SK-N-SH treated with all-trans-retinoic acid at 6 μM for 48 hours (cell line): ENCODE data around the gene DNAAF8.

ENCODE experiments used
- ATAC-seq: fragments of 200-7000 bp; cut with Tn5 transposase; 3 replicates; pipeline ENCODE4 v1.9.1; 2020; ENCODE audit warnings: mild to moderate bottlenecking, moderate library complexity
- ARNTL ChIP-seq: fragments of 450-650 bp; formaldehyde crosslinking; IDR thresholded peaks from 2 replicates; pipeline ENCODE4 v1.5.0; 2020; ENCODE audit warnings: low read depth, mild to moderate bottlenecking, moderate library complexity, borderline replicate concordance
- CSDC2 ChIP-seq: fragments of 250-450 bp; sonication (Bioruptor Pico); IDR thresholded peaks from 2 replicates; pipeline ENCODE4 v1.5.0; 2020; ENCODE audit warnings: mild to moderate bottlenecking, moderate library complexity
- ESRRG ChIP-seq: fragments of 250-450 bp; sonication (Bioruptor Pico); IDR thresholded peaks from 2 replicates; pipeline ENCODE4 v1.6.1; 2021; ENCODE audit warnings: mild to moderate bottlenecking
- GLIS3 ChIP-seq: fragments of 250-450 bp; sonication (Bioruptor Pico); IDR thresholded peaks from 2 replicates; pipeline ENCODE4 v1.5.0; 2020; ENCODE audit warnings: mild to moderate bottlenecking, moderate library complexity
- OSR1 ChIP-seq: fragments of 250-450 bp; sonication (Bioruptor Pico); IDR thresholded peaks from 2 replicates; pipeline ENCODE4 v1.8.0; 2022; ENCODE audit warnings: moderate library complexity, mild to moderate bottlenecking, inconsistent platforms
- PPARA ChIP-seq: fragments of 250-450 bp; sonication (Bioruptor Pico); IDR thresholded peaks from 2 replicates; pipeline ENCODE4 v1.5.0; 2020; ENCODE audit warnings: mild to moderate bottlenecking, borderline replicate concordance
- RARB ChIP-seq: fragments of 250-450 bp; sonication (Bioruptor Pico); IDR thresholded peaks from 2 replicates; pipeline ENCODE4 v1.8.0; 2021; ENCODE audit warnings: mild to moderate bottlenecking, moderate library complexity
- SNAI2 ChIP-seq: fragments of 250-450 bp; sonication (Bioruptor Pico); IDR thresholded peaks from 2 replicates; pipeline ENCODE4 v1.5.0; 2020; ENCODE audit warnings: mild to moderate bottlenecking, moderate library complexity
- TCF4 ChIP-seq: fragments of 250-450 bp; sonication (Bioruptor Pico); IDR thresholded peaks from 2 replicates; pipeline ENCODE4 v1.8.0; 2021; ENCODE audit warnings: mild to moderate bottlenecking, moderate library complexity, borderline replicate concordance
- TOX ChIP-seq: fragments of 250-450 bp; sonication (Bioruptor Pico); IDR thresholded peaks from 2 replicates; pipeline ENCODE4 v1.8.0; 2021; ENCODE audit warnings: mild to moderate bottlenecking, moderate library complexity, borderline replicate concordance
- ZC3H10 ChIP-seq: fragments of 250-450 bp; sonication (Bioruptor Pico); IDR thresholded peaks from 2 replicates; pipeline ENCODE4 v1.5.1; 2021; ENCODE audit warnings: mild to moderate bottlenecking, moderate library complexity
- ZFP3 ChIP-seq: fragments of 250-450 bp; sonication (Bioruptor Pico); IDR thresholded peaks from 2 replicates; pipeline ENCODE4 v1.5.0; 2020; ENCODE audit warnings: mild to moderate bottlenecking, moderate library complexity
- ZFP30 ChIP-seq: fragments of 450-650 bp; formaldehyde crosslinking; IDR thresholded peaks from 2 replicates; pipeline ENCODE4 v1.5.0; 2022; ENCODE audit warnings: mild to moderate bottlenecking, moderate library complexity
- ZNF70 ChIP-seq: fragments of 450-650 bp; formaldehyde crosslinking; IDR thresholded peaks from 2 replicates; pipeline ENCODE4 v1.5.0; 2020; ENCODE audit warnings: mild to moderate bottlenecking, moderate library complexity
- ZNF8 ChIP-seq: fragments of 450-650 bp; formaldehyde crosslinking; IDR thresholded peaks from 2 replicates; pipeline ENCODE4 v1.5.0; 2020; ENCODE audit warnings: mild to moderate bottlenecking, moderate library complexity
- TF ChIP-seq, protein P1 (sequence below): fragments of 250-450 bp; sonication (Bioruptor Pico); IDR thresholded peaks from 2 replicates; pipeline ENCODE4 v1.5.0; 2020; ENCODE audit warnings: mild to moderate bottlenecking, moderate library complexity
- TF ChIP-seq, protein P2 (sequence below): fragments of 250-450 bp; sonication (Bioruptor Pico); IDR thresholded peaks from 2 replicates; pipeline ENCODE4 v1.8.0; 2021; ENCODE audit warnings: low read depth, mild to moderate bottlenecking, moderate library complexity, borderline replicate concordance
- TF ChIP-seq, protein P3 (sequence below): fragments of 250-450 bp; sonication (Bioruptor Pico); IDR thresholded peaks from 2 replicates; pipeline ENCODE4 v1.5.1; 2020; ENCODE audit warnings: low read depth, mild to moderate bottlenecking, moderate library complexity
- TF ChIP-seq, protein P4 (sequence below): fragments of 250-450 bp; sonication (Bioruptor Pico); IDR thresholded peaks from 2 replicates; pipeline ENCODE4 v1.5.1; 2021; ENCODE audit warnings: mild to moderate bottlenecking, moderate library complexity

DNAAF8 gene

DNA sequence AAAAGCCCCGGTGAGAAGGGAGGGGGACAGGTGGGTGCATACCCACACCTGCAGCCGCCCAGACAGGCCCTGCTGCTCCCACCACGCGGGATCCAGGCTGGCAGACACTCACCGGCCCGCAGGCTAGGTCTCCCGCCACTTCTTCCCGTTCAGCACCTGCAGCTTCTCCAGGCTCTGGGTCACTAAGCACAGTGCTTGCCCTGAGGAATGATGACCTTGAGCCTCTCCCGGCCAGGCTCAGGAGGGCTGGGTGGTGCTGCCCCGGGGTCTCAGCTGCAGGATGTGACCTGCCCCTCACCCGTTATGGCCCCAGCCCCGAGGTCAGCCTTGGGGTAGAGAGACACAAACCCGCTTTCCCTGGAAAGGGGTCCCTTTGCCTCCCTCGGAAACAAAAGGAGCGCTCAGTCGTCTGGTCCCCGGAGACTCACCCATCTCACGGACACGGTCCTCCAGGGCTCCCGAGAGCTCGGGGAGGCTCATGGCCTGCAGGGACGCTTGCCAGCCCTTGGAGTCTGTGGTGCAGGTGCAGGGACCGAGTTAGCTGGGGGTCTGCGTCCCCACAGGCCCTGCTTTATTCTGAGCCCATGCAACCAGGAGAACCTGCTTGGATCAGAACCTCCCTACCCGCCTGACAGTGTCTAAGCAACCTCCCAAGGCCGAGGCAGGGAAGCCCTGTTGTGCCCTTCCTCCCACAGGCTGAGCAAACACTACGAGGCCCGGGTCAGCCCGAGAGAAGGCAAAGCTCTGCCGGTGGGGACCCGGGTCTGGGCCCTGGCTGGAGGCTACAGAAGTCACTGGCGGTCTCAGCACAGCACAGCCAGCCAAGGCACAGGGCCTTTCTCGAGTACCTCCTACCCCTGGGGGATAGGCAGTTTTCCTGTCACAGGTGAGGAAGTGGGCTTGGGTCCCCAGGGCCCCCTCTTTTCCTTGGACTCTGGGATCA lies 37.2 kb upstream of the DNAAF8 start:
- ATAC-seq = no peak
- TF ChIP-seq PPARA (CRISPR knock-in tag) (no peak), ZFP3 (CRISPR knock-in tag) (no peak), RARB (CRISPR knock-in tag) (no peak), ZFP30 (CRISPR knock-in tag) (no peak), ZC3H10 (CRISPR knock-in tag) (no peak), GLIS3 (CRISPR knock-in tag) (no peak), TOX (CRISPR knock-in tag) (no peak), CSDC2 (CRISPR knock-in tag) (no peak), ZNF70 (no peak), SNAI2 (CRISPR knock-in tag) (no peak), ZNF8 (CRISPR knock-in tag) (no peak), TCF4 (CRISPR knock-in tag) (no peak), ESRRG (no peak)
- TF ChIP-seq, protein P1, sequence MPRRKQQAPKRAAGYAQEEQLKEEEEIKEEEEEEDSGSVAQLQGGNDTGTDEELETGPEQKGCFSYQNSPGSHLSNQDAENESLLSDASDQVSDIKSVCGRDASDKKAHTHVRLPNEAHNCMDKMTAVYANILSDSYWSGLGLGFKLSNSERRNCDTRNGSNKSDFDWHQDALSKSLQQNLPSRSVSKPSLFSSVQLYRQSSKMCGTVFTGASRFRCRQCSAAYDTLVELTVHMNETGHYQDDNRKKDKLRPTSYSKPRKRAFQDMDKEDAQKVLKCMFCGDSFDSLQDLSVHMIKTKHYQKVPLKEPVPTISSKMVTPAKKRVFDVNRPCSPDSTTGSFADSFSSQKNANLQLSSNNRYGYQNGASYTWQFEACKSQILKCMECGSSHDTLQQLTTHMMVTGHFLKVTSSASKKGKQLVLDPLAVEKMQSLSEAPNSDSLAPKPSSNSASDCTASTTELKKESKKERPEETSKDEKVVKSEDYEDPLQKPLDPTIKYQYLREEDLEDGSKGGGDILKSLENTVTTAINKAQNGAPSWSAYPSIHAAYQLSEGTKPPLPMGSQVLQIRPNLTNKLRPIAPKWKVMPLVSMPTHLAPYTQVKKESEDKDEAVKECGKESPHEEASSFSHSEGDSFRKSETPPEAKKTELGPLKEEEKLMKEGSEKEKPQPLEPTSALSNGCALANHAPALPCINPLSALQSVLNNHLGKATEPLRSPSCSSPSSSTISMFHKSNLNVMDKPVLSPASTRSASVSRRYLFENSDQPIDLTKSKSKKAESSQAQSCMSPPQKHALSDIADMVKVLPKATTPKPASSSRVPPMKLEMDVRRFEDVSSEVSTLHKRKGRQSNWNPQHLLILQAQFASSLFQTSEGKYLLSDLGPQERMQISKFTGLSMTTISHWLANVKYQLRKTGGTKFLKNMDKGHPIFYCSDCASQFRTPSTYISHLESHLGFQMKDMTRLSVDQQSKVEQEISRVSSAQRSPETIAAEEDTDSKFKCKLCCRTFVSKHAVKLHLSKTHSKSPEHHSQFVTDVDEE (CRISPR knock-in tag) = no peak
- TF ChIP-seq, protein P2, sequence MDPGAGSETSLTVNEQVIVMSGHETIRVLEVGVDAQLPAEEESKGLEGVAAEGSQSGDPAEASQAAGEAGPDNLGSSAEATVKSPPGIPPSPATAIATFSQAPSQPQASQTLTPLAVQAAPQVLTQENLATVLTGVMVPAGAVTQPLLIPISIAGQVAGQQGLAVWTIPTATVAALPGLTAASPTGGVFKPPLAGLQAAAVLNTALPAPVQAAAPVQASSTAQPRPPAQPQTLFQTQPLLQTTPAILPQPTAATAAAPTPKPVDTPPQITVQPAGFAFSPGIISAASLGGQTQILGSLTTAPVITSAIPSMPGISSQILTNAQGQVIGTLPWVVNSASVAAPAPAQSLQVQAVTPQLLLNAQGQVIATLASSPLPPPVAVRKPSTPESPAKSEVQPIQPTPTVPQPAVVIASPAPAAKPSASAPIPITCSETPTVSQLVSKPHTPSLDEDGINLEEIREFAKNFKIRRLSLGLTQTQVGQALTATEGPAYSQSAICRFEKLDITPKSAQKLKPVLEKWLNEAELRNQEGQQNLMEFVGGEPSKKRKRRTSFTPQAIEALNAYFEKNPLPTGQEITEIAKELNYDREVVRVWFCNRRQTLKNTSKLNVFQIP (CRISPR knock-in tag) = no peak
- TF ChIP-seq, protein P3, sequence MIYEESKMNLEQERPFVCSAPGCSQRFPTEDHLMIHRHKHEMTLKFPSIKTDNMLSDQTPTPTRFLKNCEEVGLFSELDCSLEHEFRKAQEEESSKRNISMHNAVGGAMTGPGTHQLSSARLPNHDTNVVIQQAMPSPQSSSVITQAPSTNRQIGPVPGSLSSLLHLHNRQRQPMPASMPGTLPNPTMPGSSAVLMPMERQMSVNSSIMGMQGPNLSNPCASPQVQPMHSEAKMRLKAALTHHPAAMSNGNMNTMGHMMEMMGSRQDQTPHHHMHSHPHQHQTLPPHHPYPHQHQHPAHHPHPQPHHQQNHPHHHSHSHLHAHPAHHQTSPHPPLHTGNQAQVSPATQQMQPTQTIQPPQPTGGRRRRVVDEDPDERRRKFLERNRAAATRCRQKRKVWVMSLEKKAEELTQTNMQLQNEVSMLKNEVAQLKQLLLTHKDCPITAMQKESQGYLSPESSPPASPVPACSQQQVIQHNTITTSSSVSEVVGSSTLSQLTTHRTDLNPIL (CRISPR knock-in tag) = no peak
- TF ChIP-seq, protein P4, sequence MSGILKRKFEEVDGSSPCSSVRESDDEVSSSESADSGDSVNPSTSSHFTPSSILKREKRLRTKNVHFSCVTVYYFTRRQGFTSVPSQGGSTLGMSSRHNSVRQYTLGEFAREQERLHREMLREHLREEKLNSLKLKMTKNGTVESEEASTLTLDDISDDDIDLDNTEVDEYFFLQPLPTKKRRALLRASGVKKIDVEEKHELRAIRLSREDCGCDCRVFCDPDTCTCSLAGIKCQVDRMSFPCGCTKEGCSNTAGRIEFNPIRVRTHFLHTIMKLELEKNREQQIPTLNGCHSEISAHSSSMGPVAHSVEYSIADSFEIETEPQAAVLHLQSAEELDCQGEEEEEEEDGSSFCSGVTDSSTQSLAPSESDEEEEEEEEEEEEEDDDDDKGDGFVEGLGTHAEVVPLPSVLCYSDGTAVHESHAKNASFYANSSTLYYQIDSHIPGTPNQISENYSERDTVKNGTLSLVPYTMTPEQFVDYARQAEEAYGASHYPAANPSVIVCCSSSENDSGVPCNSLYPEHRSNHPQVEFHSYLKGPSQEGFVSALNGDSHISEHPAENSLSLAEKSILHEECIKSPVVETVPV (CRISPR knock-in tag) = no peak

DNA sequence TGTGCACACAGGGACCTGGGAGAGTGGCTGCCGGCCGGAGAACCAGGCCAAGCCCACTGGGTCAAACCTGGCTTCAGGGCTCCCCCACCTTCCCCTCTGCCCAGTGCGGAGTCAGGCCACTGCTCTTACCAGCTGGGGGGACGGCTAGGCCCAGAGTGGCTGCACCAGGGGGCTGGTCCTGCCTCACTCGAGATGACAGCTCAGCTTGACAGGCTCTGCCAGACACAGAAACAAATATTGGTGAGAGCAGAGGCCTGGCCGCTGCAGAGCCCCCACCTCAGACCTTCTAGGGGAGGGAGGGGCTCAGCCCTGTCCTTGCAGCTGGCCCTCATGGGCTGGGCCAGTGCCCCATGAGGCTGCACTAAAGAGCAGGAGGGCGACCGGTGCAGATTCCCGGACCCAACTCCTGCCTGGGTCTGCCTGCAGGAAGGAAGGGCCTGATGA lies 36.5 kb upstream of the DNAAF8 start:
- no peak for ATAC-seq
- no peak for TF ChIP-seq ARNTL (CRISPR knock-in tag)
- TF ChIP-seq PPARA (CRISPR knock-in tag) = no peak

DNA sequence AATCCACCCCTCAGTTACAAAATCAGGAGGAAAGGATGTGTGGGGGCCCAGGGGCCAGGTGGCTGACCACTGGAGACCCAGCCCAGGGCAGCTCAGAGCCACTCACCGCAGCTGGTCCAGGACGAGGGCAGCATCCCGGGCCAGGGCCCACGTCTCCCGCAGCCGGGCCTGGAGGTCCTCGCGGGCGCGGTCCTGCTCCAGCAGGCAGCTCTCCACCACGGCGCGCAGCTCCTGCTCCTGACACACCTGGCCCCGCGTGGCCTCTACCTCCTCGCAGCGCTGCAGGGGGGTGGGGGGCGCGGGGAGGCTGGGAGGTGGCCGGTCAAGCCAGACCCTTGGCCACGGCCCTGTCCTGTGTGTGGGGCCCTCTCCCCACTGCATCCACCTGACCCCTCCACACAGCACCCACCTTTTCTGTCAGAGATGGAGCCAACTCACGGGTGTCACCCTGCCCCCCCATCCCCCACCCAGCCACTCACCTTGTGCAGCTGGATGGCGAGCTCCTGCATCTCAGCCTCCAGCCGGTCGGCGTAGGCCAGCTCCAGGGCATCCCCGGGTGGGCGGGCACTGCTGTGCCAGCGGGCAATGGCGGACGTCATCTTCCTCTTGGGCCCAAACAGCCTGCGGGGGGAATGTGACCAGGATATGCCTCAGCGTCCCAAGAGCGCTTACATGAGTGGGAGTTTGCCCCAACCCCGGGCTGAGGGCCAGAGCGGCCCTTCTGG lies 35.9 kb upstream of the DNAAF8 start:
- ATAC-seq = no peak
- no peak for TF ChIP-seq OSR1 (CRISPR knock-in tag)
- TF ChIP-seq SNAI2 (CRISPR knock-in tag) = no peak

DNA sequence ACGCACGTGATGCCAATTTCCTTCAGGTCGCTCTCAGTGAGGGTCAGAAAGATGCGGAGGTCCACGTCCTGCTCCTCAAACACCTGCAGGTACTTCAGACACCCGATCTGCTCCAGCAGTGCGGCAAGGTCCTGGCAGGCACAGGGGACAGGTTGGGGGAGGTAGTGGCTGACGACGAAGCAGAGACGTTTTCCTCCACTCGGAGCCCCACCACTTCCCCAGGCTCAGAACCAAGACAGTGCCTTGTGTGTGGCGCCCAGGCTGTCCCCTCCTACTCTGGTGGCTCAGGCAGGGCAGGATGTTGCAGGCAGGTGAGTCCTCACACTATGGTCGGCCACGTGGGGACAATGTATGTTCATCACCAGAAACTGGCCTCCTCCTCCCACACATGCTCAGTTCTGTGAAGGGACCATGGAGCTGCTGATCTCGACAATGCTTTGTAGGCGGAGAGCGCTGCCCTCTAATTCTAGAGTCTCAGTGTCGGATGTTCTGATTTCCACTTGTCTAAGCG lies 35.2 kb upstream of the DNAAF8 start:
- TF ChIP-seq, protein P3 (CRISPR knock-in tag) = no peak
- no peak for TF ChIP-seq RARB (CRISPR knock-in tag)
- no peak for ATAC-seq
